Glomerular endothelial cell (primary cell): ENCODE data around the gene DHRS12. TPM values are rescaled to one million over a fixed set of nuclear protein-coding genes. Genes with fewer than 3 reads are reported as not detected.
"Not testable (repeated sequence)": the region's sequence is repeated elsewhere in the genome, so short reads cannot be mapped to it uniquely, and the experiment has no call there.

Experiments
- DNase-seq: peaks from one replicate; pipeline ENCODE4 v3.0.0-alpha.2; 2011; ENCODE audit warnings: low read depth, low spot score; ENCODE audit errors: extremely low read depth
- total RNA-seq: library from RNA; depleted of rRNA; stranded (reverse); fragments of >200 nt; gene quantifications from 2 replicates; pipeline ENCODE4 v1.2.3, GENCODE V29; 2015

The DHRS12 gene
- total RNA-seq, 1 donor from 2014 or later, result 14.2 TPM

DNA sequence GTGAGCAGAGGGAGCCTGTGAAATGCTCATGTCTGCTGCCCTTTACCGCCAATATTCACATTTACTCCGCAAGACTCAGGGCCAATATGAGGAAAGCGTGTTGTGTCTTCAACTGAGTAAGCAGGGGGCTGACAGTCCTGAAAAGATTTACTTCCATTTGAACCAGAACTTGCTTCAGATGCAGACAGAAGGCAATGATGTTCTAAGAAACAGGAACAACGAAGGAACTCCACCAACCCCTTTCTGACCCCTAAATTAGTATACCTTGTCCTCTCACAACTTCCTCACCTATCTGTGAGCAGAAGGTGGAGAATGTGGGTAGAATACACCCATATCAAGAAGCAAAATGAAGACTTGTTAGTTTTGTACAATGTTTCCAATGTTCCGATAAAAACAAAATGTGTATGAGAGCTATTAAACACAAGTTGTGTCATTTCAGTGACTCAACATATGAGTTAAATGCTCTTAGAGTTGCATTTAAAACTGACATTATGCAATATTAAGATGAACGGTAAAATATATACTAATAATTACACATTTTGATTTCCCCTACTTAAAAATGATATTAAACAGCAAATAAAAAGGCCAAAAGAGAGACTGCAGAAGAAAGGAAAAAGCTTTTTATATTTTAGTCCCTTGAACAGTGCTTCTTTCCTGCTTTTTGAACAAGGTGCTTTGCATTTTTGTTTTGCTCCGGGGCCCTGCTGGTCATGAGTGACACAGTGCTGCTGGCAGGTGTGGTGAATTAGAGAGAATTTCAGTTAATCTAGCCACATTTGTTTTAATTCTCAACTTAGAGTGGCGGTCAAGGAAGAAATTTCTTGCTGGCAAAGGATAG lies 25.0 kb upstream of the DHRS12 start:
- no peak for DNase-seq

DNA sequence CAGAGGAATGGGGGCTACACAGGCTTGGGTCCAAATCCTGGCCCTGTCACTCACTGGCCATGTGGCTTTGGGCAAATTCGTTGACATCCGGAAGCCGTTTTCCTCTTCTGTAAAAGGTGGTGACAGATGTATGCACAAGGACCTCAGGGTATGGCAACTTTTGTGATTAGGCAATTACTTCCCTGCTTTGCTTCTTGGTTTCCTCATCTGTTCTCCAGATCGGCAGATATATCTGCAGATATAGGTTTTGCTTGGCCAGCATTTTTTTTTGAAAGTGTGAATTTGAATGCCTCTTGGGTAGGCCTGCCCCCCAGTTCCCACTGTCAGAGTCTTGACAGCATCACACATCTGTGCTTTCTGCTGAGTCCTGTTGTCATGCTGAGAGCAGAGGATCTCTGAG lies 23.3 kb upstream of the DHRS12 start:
- no peak for DNase-seq

DNA sequence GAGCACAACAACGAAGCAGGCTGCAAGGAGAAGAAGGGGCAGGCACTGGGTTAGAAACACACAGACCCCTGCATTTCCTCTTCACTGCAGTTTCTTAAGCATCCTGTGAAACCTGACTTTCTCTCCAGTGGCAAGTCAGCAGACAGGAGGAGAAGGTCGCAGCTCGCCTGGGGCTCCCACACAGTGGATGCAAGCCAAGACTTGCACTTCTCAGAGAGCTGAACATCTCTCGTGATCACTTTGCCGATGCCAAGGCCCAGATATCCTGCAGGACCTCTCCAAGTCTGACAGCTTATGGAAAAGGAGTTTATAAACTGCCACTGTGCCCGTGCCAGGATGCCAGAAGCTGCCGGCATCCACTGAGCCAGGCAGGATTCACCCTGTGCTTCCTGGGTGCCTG lies 22.6 kb upstream of the DHRS12 start:
- no peak for DNase-seq

DNA sequence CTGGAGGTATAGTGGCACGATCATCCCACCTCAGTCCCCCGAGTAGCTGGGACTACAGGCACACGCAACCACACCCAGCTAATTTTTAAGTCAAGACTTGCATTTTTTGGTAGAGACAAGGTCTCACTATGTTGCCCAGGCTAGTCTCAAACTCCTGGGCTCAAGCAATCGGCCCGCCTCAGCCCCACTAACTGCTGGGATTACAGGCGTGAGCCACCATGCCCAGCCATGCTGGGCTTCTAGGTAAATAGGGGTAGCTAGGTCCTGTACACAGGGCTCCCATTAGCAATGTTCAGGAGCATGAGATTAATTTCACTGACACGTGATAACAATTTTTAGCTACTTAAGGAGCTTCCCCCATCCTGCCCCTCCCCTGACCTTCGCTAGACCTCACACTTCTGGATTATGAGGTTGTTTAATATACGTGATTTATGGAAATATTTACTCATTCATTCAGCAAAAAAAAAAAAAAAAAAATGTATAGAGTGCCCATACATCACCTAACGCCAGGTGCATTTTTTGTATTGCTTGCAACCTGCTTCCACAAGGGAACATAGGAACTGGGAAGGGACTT lies 21.8 kb upstream of the DHRS12 start:
- DNase-seq, result no peak

DNA sequence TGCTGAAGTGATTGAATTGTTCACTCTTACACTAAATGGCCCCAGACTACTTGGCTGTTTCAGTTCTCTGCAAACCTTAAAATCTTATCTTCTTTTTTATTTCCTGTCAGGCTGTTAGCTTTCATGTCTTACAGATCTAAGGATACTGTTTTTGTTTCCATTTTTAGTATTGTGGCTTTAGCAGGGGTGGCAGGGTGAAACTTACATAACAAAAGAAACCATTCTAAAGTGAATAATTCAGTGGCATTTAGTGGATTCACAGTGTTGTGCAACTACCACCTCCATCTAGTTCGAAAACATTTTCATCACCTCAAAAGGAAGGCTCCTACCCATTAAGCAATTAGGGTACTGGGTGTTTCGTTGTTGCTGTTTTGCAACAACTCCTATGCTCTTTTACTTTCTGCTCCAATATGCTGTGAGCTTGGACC lies 21.2 kb upstream of the DHRS12 start:
- DNase-seq, result no peak

DNA sequence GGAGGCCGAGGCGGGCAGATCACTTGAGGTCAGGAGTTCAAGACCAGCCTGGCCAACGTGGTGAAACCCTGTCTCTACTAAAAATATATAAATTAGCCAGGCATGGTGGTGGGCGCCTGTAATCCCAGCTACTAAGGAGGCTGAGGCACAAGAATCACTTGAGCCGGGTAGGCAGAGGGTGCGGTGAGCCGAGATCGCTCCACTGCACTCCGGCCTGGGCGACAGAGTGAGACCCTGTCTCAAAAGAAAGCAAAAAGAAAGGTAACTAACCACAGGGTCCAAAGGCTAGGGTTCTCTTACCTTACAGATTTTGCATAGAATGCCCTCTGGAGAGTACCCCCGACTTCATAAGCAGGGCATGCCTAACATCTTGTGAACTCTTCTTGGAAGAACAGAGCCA lies 20.7 kb upstream of the DHRS12 start:
- not testable (repeated sequence) for DNase-seq

DNA sequence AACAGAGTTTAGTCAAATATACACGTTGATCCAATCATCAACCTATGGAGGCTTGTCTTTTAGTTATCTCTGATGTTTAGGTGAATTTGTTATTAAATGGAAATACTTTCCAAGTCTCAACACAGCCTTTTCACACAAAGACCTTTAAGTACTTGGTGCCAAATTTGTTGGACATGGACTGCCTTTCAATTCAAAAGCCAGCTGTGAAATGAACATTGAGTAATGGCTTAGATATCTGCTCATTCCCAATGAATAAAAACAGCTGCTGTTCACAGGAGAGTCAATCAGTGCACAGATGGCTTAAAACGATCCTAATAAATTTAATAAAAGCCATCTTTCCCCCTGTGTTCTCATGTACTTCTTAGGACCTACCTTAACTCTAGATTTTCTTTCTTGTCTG lies 19.9 kb upstream of the DHRS12 start:
- no peak for DNase-seq

DNA sequence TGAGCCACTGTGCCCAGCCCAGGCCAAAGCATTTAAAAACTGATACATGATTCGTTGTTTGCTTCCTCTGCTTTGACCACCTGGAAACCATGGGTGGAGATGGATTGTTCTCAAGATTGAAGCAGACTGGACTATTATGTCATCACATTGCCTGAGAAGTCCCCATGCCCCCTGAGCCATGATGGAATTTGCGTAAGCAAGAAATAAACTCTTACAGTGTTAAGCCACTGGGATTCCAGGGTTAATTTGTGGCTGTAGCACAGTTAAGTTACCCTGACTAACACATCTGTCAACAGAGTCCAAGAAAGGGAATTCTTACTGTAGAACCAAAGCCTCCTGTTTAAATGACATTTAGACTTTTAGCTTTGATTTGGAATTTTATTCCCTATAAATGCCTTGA lies 19.4 kb upstream of the DHRS12 start:
- no peak for DNase-seq

DNA sequence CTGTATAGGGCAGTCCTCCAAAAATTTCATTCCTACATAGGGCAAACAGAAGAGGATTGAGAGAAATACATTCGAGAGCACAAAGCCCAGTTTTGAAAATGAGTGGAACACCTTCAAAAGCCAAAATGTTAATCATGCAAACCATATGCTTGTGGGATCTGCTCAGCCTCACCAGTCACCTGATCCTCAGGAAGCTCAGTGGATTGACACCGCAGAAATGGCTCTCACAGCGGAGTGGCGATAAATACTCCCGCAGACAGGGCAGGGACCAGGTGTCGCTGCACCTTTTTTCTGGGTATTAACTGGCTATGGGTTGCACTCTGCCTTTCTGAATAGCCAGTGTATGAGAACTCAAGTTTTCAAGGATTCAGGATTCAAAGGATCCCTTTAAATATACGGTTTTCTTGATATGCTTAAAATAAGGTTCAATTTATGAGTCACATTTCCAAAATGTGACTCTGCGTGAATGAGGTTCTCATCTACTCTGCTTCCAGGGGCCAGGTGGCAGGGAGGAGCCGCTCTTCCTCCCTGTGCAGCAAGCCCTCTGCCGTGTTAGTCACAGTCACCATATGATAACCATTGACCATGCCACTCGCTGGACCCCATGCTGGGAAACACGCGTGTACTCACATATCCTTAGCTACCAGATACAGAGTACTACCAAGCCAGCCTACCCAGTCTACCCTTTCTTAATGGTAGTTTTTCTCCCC lies 18.3 kb upstream of the DHRS12 start:
- no peak for DNase-seq

DNA sequence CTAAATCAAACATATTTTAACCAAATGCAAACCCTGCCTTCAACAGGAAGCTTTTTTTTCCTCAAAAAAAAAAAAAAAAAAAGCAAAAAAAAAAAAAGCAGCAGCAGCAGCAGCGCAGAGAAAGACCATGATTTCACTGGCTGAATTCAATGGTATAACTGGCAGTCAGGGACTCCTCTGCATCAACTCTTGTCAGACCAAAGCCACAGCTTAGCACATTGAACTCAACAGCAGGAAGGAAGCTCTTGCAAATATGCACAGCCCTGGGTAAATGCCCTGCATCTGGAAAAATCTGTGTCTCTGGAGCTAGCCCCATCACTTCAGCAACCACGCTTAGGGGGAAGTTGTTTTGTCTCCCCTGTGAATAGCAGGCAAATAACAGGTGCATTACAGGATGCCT lies 17.6 kb upstream of the DHRS12 start:
- DNase-seq, result no peak

DNA sequence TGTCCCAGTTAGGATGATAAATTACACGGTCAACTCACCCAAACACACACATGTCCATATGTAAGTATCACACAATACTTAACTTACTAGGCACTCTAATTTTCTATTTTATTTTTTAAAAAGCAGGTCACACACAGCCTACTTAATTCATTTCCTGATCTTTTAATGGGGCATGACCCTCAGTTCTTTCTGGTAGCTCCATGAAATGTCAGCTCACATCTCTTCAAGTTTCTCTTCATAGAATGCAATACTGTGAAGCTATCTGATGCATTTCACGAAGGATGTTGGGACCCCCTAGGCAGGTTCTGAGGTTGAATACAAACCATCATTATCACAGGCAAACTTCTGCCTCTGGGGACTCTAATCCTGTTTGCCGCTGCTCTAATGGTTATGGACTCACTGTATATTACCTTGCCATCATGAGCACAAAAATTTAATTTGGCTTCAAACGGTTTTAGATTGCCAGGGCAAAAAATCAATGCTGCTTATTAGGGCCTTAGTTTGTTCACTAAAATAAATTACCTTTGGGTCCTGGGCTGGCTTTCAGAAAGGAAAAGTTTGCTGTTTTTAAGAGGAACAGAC lies 16.1 kb upstream of the DHRS12 start:
- DNase-seq, result no peak

DNA sequence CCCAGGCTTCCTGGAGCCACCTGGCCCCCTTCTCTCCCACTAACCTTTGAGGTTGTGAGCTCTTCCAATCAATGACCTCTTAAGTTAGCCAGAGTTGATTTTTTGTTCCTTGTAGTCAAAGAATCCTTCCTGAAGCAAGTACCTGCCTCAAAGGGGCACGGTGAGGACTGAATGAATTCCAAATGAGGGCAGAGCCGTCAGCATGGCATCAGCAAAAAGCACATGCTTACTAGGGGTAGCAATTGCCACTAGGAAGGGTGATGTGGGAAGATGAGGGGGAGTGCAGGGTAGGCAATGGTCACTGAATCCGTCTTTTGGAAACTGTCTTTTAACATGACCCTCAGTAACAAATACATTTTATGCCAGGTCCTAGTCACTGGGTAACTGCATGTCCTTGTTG lies 15.6 kb upstream of the DHRS12 start:
- DNase-seq, result no peak

DNA sequence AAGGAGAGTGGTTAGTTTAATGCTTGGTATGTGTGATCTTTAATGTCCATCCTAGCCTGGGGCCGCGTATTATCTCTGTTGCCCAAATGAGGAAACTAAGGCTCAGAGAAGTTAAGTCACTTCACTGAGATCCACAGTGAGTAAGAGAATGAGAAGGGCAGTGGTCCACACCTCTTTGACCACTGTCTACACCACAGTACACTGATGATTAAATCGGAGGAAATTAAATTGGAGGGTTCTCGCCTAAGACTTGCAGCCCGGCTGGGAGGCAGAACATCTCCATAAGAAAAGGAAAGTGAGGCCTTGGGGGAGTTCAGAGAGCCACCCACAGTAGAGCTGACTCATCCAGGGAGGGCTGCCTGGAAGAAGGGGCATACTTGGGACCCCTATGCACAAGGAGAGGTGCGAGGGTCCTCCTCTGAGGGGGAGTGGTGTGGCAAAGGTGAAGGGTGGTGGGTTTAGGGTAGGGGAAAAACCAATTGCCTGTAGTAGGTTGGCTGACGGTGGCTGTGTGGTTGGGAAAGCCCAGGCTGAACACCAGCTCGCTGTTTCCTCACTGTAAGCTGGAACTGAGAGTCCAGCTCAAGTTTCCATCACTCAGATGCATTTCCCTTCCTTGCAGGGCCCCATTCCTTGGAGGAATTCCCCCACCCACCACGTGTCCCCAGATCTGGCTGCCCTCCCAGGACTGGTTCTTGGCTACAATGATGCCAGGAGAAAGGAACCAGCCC lies 15.0 kb upstream of the DHRS12 start:
- DNase-seq, result no peak

DNA sequence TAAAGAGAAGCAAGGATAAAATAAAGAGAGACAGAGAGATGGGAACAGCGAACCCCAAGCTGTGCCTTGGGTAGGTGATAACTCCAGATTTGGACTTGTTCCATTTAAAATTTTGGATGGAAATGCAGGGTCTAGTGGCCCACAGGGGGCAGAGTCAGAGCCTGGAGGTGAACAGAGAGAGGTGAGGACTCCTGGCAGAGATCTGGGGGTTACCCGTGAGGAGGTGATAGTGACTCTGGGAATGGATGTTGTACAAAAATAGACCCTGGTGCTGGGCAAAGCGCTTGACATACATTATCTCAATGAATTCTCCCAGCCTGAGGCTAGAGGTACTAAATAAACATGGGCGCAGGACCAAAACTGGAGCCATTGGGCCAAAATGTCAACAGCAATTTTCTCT lies 14.3 kb upstream of the DHRS12 start:
- DNase-seq, result no peak

DNA sequence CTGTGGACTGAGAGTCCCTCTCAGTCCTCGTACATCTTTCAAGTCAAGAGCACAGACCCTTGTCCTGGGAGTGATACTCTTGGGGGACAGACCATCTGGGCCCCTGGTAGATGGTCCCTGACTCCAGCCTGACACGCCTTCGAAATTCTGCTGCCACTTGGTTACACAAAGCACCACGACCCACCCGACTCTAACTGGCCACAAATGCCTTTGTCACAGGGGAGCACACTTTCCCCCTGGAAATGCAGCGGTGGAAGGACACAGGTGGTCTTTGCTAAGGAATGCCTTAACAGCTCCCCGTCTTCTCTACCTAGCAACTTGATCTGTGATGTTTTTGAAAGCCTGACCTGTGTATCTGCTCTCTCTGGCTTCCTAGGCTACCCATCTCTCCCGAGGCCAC lies 13.8 kb upstream of the DHRS12 start:
- DNase-seq, result no peak

DNA sequence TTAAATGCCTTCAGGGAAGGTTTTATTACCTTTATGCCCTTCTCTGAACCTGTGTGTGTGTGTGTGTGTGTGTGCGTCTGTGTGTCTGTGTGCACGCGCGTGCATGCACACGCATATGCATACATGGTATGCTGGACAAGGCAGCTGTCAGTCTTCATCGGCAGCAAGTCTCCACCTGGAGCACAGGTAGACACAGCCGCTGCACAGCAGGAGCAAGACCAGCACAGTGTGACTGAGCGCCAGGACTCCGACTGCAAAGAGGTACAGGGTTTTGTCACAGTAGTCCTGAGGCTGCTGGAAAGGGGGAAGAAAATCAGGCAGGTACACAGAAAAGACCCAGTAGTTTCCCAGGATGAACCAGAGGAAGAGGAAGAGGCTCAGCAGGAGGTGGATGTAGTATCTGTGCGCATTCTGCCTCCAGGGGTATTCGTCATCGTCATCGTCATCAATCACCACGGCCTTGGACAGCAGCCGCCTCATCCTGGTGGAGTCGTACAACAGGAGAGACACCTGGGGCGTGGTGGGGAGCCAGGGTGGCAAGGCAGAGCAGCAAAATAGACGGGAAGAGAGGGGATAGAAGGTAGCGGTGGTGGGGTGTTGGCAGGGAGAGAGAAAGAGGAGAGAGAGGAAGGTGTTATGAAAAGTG lies 12.8 kb upstream of the DHRS12 start:
- no peak for DNase-seq

DNA sequence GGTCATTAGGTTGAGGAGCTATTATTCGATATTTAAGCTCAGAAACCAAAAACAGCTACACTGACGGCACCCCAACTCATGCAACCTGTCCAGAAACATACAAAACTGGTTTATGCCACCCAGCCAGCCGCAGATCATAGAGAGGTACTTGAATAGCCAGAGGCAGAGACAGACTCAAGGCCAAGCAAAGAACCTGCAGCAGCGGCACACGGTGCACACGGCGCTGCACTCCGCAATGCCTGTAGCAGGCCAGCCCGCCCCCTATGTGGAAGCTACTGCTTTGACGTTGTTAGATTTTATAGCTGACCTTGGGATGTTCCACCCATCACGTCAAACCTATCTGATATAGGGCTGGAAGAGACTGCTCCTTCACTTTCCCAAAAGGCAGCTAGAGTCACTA lies 11.9 kb upstream of the DHRS12 start:
- DNase-seq, result no peak

DNA sequence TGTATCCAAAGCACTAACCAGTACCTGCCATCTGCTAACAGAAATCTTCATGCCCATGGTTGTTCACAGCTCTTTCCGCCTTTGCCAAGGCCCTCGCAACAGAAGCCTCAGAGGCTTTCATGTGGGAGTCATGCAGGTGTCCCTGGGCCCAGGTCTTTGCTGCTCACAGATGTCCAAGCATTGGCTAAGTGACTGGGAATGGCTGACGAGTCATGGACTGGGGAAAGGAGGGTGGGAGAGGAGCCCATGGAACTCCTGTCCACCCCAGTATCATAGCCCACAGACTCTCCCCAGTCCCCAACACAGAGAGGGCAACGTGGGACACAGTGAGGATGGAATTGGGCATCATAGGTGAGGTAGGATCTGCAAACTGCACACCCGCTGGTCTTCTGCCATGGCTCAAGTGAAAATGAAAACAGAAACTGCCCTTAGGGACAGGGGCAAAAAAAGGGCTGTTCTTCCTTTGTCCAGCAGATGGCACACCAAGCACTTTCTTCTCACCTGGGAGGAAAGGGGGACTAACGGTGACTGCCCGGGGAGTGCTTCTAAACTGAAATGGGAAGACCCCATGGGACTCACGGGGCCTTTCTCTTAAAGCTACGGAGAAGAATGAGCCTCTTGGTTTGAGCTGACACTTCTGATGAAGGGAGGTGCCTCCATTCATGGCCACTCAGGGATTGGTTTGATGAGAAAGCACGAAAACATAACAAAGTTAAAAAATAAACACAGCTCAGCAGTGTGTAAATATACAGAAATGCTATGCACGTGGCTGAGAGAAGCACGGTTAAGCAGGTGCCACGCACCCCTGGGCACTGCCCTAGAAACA lies 11.1 kb upstream of the DHRS12 start:
- DNase-seq, result no peak

DNA sequence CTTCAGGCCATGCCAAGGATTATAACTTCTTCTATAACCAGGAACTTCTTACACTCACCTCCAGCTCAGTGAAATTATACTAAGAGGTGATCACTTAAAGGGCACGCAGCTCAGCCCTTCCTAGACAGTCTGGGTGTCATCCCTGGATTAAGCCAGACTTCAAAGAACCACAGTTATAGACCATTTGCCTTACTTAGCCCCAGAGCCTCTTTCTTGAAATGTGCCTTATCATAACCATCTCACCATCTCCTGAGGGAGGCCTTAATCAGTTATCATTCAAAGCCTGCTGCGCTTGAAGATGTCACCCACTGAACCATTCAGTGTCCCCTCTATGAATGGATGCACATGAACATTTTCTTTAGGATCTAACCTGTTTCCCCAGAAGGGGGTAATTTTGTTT lies 10.1 kb upstream of the DHRS12 start:
- no peak for DNase-seq
